ENCODE measurements around the gene CER1.
A peak's percentile ranks its signal among the peaks of the same experiment; 100 is the strongest.

CER1 gene, protein sequence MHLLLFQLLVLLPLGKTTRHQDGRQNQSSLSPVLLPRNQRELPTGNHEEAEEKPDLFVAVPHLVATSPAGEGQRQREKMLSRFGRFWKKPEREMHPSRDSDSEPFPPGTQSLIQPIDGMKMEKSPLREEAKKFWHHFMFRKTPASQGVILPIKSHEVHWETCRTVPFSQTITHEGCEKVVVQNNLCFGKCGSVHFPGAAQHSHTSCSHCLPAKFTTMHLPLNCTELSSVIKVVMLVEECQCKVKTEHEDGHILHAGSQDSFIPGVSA

DNA sequence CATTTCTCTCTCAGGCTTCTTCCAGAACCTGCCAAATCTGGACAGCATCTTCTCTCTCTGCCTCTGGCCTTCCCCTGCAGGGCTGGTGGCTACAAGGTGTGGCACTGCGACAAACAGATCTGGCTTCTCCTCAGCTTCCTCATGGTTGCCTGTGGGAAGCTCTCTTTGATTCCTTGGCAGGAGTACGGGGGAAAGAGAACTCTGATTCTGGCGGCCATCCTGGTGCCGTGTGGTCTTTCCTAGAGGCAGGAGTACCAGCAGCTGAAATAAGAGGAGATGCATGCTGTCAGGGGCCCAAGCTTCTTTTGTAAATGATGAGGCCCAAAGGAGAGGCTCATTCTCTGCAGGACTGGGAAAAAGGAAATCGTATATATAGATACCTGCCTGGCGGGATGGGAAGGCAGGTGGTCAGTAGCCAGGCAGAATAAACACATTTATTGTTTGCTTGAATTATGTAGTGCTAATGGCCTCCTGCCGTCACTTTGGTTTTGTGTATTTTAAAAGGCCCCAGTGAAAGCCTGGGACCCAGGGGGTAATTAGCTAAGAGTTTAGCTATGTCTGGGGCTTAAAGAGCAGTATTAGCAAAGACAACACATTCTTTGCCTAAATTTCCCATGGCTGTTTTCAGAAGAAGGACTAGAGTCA, at the start of gene CER1:
TSS of gene CER1 (minus strand) at position 343 of the 645 bp plus-strand sequence. CDS start at position 282, 61 bp downstream.
- DNase-seq (ENCODE audit: low spot score): no peak

DNA sequence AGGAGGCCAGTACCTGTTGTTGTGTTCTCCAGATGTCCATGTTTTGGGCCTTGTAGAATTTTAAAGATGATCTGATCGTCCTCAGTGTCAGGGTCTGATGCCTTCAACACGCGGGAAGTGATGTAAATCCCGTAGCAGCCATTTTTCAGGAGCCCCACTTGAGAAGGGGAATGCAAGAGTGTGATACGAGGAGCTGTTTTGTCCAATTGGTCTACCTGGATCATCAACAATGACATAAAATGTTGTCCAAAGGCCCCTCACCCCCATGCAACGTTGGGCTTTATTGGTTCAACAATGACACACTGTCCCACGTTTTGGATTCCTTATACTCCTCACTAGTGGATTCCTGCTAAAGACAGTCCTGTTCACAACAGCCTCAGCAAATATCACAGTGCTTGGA, 48.1 kb upstream of the CER1 start:
- DNase-seq (ENCODE audit: low spot score): no peak

DNA sequence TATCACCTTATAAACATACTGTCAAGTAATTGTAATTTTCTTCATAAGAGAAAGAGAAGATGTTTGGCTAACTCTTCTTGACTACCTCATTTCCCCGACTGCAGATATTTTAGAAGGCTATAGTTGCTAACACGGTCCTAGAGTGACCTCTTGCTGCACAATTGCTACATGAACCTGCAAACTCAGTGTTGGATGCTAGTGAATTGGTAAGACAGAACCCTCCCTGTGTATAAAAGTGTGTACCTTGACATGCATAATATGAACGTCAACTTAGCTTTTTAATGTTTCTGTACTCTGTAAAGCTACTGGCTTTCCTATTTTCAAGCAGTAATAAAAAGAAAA, 46.7 kb upstream of the CER1 start:
- DNase-seq (ENCODE audit: low spot score): peak; percentile 77

DNA sequence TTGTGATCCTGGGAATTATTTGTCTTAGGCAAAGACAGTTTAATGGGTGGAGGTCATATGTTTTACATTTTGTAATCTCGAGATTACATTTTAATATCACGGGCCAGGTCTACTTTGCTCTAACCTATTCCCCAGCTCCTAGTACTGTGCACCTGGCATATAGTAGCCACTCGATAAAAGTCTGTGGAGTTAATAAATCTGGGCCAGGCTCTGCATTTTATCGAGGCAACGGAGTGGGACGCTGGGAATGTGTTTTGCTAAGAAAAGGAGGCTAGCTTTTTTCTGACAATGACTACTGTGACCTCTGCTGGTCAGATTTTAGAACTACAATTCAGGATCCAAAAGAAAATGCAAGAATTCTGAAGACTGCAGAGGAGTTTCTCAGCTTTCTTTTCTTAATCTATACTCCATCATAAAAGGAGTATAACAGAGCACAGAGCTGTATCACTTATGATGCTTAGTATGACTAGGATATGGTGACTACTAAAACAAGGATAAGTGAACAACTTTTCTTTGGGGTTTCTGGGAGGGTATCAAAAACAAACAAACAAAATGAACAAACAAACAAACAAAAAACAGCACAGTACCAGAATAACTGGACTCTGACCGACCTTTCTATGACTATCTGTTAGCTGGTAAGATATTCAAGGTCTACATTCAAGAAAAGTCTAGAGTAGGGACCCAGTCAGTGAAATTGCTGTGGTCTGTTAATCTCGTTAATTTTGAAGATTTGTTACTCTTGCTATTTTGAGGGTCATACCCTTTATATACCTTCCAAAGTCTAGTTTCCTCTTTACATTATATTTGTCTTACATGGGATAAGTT, 46.1 kb upstream of the CER1 start:
- peak; percentile 72 for DNase-seq (ENCODE audit: low spot score)

DNA sequence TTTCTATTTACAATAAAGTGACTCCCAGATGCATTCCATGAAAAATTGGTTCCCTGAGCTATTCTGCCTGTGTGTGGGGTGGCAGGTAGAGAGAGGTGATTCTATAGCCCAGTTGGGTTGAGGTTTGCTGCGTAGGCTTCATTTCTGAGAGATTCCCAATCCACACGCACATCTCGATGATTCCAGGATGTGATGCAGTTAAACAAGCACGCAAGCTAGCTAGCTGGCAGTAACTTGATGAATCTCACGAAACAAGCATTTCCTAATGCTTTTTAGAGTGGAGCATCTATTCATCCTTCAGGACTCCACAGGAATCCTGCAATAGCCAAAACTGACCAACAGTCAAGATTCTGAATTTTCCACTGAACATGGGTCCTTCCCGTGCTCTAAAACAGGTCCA, 43.8 kb upstream of the CER1 start:
- no peak for DNase-seq (ENCODE audit: low spot score)

DNA sequence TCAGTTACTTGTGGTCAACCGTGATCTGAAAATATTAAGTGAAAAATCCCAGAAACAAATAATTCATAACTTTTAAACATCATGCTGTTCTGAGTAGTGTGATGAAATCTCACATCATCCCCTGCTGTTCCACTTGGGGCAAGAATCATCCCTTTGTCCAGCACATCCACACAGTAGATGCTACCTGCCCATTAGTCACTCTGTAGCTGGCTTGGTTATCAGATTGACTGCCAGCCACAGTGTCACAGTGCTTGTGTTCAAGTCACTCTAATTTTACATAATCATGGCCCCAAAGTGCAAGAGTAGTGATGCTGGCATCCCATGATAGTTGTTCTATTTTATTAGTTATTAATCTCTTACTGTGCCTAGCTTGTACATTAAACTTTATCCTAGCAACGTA, 39.1 kb upstream of the CER1 start:
- no peak for DNase-seq (ENCODE audit: low spot score)

DNA sequence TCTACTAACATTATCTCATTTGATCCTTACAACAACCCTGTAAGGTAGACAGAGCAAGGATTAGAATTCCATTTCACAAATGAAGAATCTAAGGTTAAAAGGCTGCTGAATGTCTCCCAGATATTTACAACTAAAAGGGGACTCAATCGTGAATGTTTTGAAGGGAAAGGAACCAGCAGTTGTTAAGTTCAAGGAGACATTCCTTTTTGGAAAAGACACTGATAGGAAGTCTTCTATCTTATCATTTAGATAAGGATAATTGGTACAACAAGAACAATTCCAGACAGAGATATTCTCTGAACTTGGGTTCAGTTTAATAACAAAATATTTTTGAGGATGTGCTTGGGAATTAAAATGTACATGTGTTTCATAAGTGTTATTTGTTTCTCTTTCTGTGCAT, 37.5 kb upstream of the CER1 start:
- no peak for DNase-seq (ENCODE audit: low spot score)

DNA sequence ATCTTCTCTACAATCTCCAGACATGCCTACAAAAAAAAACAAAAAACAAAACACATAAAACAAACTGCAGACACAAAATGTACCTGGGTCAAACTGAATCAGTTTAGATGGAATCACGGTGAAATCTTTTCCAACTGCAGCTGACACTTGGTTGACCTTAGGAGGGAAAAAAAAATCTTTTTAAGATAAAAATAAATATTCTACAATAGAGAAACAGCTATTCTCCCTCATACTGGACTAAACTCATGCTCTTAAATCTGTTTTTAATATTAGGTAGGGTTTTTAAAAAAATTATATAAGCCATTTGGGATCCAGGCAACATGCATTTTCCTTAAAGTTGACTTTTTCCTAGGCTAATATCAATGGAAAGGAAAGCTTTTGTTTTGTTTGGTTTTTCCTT, 33.8 kb upstream of the CER1 start:
- DNase-seq (ENCODE audit: low spot score): no peak

DNA sequence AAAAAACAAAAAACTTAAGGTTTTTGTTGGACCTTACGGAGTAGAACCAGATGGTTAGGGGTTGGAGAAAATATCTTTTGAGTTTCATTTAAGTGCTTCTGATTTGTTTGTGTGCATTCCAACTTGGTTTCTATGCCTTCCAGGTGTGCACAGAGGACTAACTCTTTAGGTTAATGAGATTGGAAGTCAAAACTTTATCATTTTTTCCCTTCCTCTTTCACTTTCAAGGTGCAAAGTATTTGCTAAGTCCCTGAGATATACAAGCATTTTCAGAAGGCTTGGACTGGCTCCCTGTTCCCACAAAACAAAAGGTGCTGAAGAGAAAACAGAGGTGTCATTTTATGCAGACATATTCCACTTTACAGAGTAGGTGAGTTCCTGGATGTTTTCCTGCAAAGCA, 30.3 kb upstream of the CER1 start:
- DNase-seq (ENCODE audit: low spot score): no peak

DNA sequence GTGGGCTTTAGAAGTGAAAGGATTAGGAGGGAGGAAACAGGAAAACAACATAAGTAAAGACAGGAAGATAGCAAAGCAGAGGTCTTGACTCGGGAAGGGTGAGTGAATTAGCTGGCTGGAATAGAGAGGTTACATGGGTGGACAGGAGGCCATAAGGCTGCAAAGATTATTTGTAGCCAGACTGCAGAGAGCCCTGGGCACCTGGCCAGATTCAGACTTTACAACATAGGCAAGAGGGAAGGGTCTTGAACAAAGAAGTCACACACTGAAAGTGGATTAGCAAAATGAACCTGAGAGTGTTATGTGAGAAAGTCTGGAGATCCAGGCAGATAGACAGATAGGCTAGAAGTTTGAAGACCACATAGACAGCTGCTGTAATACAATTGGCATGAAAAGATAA, 29.7 kb upstream of the CER1 start:
- no peak for DNase-seq (ENCODE audit: low spot score)

DNA sequence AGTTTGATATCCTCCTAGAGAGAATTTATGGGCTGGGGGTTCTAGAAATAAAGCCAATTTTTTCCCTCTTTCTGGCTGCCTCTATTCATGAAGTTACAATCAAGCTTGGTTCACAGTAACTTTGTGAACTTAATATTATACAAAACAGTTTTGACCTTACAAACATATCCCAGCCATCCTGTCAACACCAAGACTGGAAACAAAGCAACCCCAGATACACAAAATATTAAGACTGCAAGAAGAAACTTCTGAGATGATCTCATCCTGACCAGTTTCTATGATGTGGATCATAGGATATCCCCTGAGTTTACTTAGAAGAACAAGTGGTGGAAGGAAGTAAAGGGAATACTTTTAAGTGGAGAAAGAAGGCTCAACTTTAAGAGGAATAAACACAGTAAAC, 28.3 kb upstream of the CER1 start:
- DNase-seq (ENCODE audit: low spot score): no peak

DNA sequence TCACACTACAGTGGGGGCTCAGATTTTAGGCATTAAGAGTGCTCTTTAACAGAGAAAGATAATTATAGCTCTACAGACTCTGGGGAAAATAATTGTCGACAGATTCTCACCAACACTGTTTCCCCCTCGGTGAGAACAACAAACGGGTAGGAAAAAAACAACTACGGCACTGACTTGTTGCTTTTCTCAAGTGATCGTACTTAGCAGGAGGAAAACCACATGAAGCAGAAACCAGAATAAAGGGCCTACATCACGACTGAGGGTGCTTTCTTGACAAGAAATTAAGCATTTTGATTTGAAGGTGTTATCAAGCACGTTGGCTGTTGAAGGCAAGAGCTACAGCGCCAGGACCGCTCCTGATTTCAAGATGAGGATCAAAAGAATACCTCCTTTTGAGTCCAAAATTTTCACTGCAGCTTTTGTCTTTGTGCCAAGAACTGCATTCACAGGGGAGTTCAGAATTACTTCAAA, 27.2 kb upstream of the CER1 start:
- DNase-seq (ENCODE audit: low spot score): no peak

DNA sequence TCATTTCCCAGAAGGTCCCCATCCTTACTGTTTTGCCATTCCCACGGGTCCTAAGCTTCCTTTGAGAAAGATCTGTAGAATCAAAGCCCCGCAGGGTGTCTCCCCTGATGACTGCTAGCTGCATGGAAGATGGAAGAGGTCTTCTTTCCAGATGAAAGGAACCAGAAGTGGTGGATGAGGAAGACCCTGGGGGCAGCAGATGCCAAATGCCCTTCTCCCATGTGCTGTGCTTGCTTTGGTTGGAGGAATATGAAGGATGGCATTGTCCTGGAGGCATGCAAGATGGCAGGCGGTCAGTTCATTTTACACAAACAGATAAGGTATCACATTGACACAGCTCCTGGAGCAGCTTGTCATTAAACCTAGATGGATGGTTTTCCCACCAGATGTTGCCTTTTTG, 25.8 kb upstream of the CER1 start:
- no peak for DNase-seq (ENCODE audit: low spot score)

DNA sequence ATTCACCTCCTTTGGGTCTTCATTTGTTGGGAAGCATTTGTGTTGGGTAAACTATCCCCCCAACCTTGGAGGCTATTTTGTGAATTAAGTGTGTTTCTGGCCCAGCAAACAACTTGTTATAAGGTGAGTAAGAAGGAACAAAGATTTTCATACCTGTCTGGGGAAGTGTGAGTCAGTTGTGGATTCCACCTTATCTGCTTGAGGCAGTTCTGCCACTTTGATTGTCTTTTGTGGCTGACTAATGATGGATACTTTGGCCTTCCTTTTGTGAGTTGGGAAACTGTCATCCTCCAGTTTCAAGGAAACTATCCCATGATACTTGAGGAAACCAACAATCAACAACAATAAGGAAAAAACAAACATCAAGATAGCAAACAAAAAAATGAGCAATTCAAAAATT, 24.6 kb upstream of the CER1 start:
- DNase-seq (ENCODE audit: low spot score): no peak

DNA sequence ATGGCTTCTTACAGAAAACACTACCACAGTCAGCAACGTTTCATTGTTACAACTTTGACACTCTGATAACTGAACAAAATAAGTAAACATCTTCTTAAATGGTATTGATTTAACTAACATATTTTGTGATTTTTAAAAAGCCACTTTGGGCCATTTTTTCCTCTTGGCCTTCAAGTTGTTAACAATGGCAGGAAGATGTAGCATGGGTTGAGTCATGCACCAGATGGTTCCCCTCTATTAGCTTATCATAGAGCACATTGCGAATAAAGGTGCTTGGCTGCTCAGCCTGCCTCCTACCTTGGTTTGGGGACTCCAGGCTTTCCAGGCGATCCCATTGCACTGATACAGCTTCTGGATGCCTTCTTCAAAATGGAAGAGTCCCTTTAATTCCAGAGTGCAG, 24.1 kb upstream of the CER1 start:
- no peak for DNase-seq (ENCODE audit: low spot score)

DNA sequence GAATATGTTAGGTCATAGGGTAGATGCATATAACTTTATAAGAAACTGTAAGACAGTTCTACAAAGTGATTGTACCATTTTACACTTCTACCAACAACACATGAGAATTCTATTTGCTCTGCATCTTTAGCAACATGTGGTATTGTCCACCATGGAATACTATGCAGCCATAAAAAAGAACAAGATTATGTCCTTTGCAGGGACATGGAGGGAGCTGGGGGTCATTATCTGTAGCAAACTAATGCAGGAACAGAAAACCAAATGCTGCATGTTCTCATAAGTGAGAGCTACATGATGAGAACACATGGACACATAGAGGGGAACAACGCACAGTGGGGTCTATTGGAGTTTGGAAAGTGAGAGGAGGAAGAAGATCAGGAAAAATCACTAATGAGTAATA, 22.2 kb upstream of the CER1 start:
- no peak for DNase-seq (ENCODE audit: low spot score)

DNA sequence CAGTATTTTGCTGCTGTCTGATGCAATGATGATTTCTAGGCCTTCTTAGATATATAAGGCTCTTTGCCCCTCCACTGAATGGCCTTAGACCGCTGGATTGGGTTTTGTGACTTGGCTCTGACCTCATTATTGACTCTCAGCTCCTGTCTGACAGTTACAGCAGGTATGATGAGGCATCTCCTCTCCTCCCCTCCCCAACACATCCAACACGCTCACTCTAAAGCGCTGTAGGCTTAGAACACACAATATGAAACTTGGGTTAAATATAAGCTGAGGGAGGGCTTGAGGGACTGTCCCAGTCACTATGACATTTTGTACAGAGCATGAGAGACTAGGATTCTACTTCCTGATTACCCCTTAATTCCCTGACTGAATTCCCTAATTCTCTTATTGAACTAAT, 18.8 kb upstream of the CER1 start:
- no peak for DNase-seq (ENCODE audit: low spot score)

DNA sequence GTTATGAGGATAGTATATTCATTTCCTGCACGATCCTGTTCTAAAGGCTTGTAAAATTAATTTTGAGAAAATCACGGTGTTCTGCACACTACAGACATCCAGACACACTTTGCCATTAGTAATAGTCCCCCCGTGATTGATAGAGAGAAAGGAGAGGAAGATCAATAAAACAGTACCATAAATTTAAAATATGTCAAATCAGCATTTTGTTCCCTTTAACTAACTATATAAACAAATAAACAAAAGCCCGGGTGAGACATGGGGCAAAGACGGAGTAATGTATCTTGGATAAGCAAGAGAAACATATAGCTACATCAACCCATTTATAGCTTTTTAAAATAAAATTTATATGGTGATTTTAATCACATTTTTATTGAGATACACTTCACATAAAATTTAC, 10.6 kb upstream of the CER1 start:
- DNase-seq (ENCODE audit: low spot score): no peak

DNA sequence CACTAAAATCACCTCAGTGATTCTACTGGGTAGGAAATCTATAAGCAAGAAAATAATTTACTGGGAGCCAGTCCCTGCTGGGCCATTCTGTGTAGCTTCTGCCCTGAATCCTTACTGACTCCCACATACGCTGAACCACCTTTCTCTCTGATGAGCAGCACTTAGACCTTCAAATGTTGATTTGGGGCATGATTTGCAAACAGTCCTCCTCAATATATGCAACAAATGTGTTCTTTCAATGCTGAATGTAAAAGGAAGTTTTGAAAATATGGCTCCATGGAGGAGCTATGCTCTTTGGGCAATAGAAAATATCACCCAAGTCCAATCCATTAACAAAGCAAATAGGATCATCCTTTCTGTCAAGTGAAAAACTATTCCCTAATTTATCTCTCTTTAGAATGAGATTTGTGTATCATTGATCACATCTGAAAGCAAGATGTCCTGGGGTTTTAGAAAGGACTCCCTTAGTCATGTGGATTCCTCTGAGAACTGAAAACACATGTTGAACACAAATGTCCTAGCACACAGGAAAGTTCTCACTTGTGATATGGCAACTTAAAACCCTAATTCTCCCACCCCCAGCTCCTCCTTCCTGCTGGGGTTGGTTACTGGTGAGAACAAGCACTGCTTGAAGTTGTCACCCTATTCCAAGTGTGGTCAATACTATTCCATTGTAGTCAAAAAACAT, 8.9 kb upstream of the CER1 start:
- DNase-seq (ENCODE audit: low spot score): no peak

DNA sequence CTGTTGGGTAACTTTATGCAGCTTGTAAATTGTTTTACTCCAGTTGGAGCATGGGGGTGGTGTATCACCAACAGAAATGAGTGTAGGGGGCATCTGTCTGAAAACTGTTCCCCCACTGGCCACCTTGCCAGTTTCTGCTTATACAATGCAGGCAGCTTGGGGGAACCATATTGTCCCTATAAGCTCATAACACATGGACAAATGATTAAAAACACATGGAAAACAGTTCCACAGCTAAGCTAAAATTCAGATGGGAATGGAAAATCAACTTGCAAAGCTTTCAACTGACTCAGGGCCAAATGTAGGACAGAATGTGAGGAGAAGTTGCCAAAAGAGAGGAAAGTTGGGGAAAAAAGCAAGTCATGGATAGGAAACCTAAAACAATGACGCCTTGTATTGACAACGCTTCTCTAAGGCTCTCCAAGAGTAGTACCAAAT, 7.9 kb upstream of the CER1 start:
- DNase-seq (ENCODE audit: low spot score): no peak

DNA sequence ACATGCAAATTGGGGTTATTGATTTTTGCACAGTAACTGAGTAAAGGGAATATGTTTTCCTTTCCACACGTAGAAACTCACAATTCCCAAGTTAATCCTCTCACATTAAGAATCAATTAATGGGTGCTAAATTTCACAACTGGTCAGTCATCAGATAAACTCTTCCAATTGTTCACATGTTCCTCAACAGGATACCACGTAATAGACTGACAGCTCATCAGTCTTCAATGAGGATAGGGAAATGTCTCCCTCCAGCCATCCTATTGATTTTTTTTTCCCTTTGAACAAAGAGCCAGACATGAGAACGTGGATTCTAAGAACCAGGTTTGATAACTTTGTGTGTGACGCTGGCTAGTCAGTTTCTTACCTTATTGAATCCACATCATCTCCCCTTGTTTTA, 768 bp upstream of the CER1 start:
- no peak for DNase-seq (ENCODE audit: low spot score)

DNA sequence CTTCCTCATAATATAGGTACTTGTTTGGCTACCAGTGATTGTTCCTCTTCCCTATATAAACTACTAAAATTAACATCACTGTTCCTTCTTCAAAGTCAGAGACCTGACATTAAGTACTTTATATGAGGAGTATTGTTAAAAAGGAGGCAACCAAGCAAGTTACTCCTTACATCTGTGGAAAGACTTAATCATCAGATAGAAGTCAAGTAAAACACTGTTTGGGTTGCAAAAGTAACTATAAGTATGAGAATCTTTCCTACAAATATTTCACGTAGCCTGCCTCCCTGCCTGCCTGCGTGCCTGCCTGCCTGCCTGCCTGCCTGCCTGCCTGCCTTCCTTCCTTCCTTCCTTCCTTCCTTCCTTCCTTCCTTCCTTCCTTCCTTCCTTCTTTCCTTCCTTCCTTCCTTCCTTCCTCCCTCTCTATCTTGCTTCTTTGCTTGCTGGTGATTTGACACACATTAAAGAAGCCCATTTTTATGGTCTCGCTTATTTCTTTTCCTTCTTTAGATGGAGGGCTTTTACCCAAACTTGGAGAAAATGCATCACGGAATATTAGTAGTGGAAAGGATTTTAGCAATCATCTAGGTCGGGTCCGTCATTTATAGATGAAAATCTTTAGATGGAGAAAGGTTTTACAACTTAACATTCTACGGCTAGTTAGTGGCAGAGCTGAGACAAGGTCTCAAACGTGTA, 3.2 kb downstream of the CER1 start:
- DNase-seq (ENCODE audit: low spot score): no peak

All from RKO (cell line).